Stimulated activated CD4-positive, alpha-beta T cell treated with anti-CD3 and anti-CD28 coated beads, Interleukin-1b, Interleukin-23, amount 100 ng/mL, for 48 hours (primary cell): ENCODE results near the gene GABBR2.
"Not testable (repeated sequence)": the region's sequence is repeated elsewhere in the genome, so short reads cannot be mapped to it uniquely, and the experiment has no call there.

Source experiments
- DNase-seq: peaks from one replicate; pipeline ENCODE4 v3.0.0-alpha.2; 2020

GABBR2 gene

GRCh38 chr9:98310752-98311392 lies 397.9 kb downstream of the GABBR2 start:
- no peak for DNase-seq

GRCh38 chr9:98306384-98307145 lies 402.2 kb downstream of the GABBR2 start:
- no peak for DNase-seq

GRCh38 chr9:98304381-98304780 lies 404.4 kb downstream of the GABBR2 start:
- no peak for DNase-seq

GRCh38 chr9:98303633-98304125 lies 405.1 kb downstream of the GABBR2 start:
- DNase-seq = no peak

GRCh38 chr9:98302938-98303632 lies 405.6 kb downstream of the GABBR2 start:
- no peak for DNase-seq

GRCh38 chr9:98302150-98302549 lies 406.6 kb downstream of the GABBR2 start:
- no peak for DNase-seq

GRCh38 chr9:98300611-98301010 lies 408.1 kb downstream of the GABBR2 start:
- DNase-seq = no peak

GRCh38 chr9:98298476-98298875 lies 410.3 kb downstream of the GABBR2 start:
- no peak for DNase-seq

GRCh38 chr9:98295824-98296223 lies 412.9 kb downstream of the GABBR2 start:
- DNase-seq = no peak

GRCh38 chr9:98291820-98292219 lies 416.9 kb downstream of the GABBR2 start:
- no peak for DNase-seq

- DNase-seq = no peak
Measured at GRCh38 chr9:98290411-98290810, 418.3 kb downstream of the GABBR2 start.

GRCh38 chr9:98289614-98290201 lies 419.0 kb downstream of the GABBR2 start:
- DNase-seq = no peak

- DNase-seq = no peak
Measured at GRCh38 chr9:98288881-98289280, 419.9 kb downstream of the GABBR2 start.

GRCh38 chr9:98287384-98287783 lies 421.4 kb downstream of the GABBR2 start:
- no peak for DNase-seq

GRCh38 chr9:98285446-98285845 lies 423.3 kb downstream of the GABBR2 start:
- DNase-seq = no peak

GRCh38 chr9:98284754-98285153 lies 424.0 kb downstream of the GABBR2 start:
- DNase-seq = no peak

GRCh38 chr9:98283143-98283542 lies 425.6 kb downstream of the GABBR2 start:
- DNase-seq = not testable (repeated sequence)

GRCh38 chr9:98281281-98281680 lies 427.5 kb downstream of the GABBR2 start:
- no peak for DNase-seq

GRCh38 chr9:98280574-98280973 lies 428.2 kb downstream of the GABBR2 start:
- DNase-seq = no peak

- DNase-seq = no peak
Measured at GRCh38 chr9:98280162-98280561, 428.6 kb downstream of the GABBR2 start.

GRCh38 chr9:98276907-98277469 lies 431.7 kb downstream of the GABBR2 start:
- DNase-seq = no peak

- no peak for DNase-seq
Measured at GRCh38 chr9:98275159-98275558, 433.6 kb downstream of the GABBR2 start.

GRCh38 chr9:98272083-98272482 lies 436.7 kb downstream of the GABBR2 start:
- no peak for DNase-seq
